Fibroblast of lung (primary cell): Measurements from ENCODE around the gene MVB12A. TPM values are rescaled to one million over a fixed set of nuclear protein-coding genes. Genes with fewer than 3 reads are reported as not detected.

ENCODE experiments used
- DNase-seq, 2 donors: peaks; one replicate each; pipeline versions ENCODE4 v3.0.0 to v3.0.0-alpha.2; 2010; ENCODE audit warnings: low read depth in 2 of 2
- H2AFZ ChIP-seq: 2 replicates; pipeline ENCODE4 v1.5.1; 2012; ENCODE audit warnings: low read length, control low read depth, inconsistent platforms
- H3K27ac ChIP-seq: 2 replicates; pipeline ENCODE4 v1.5.1; 2011; ENCODE audit warnings: low read length, control low read depth; ENCODE audit not compliant: insufficient read depth
- H3K27me3 ChIP-seq: 2 replicates; pipeline ENCODE4 v1.5.1; 2011; ENCODE audit warnings: mild to moderate bottlenecking, low read length; ENCODE audit not compliant: control insufficient read depth, insufficient read depth
- H3K36me3 ChIP-seq: 2 replicates; pipeline ENCODE4 v1.5.1; 2011; ENCODE audit warnings: low read length; ENCODE audit not compliant: control insufficient read depth, insufficient read depth
- H3K4me1 ChIP-seq: 2 replicates; pipeline ENCODE4 v1.5.1; 2011; ENCODE audit warnings: low read length; ENCODE audit not compliant: control insufficient read depth, insufficient read depth; ENCODE audit errors: extremely low read depth
- H3K4me2 ChIP-seq: 2 replicates; pipeline ENCODE4 v1.5.1; 2011; ENCODE audit warnings: low read length, control low read depth; ENCODE audit not compliant: insufficient read depth; ENCODE audit errors: extremely low read depth
- H3K4me3 ChIP-seq, 4 experiments: fragments of 200-600 bp in 1 of 4; sonication (generic) in 1 of 4; replicated peaks in 1 of 4; 2 replicates each; pipeline ENCODE4 v1.5.1; 2011 to 2016; ENCODE audit warnings: low read length in 4 of 4, low read depth in 3 of 4, mild to moderate bottlenecking in 3 of 4, control low read depth in 2 of 4, inconsistent platforms in 1 of 4, mixed read lengths in 1 of 4; ENCODE audit not compliant: insufficient read depth in 1 of 4; ENCODE audit errors: control extremely low read depth in 1 of 4
- H3K79me2 ChIP-seq: 2 replicates; pipeline ENCODE4 v1.5.1; 2012; ENCODE audit warnings: mild to moderate bottlenecking, low read length, inconsistent platforms; ENCODE audit not compliant: control insufficient read depth, insufficient read depth
- H3K9ac ChIP-seq: 2 replicates; pipeline ENCODE4 v1.5.1; 2011; ENCODE audit warnings: mild to moderate bottlenecking, low read length, control low read depth; ENCODE audit not compliant: insufficient read depth
- H3K9me3 ChIP-seq: 2 replicates; pipeline ENCODE4 v1.5.1; 2012; ENCODE audit warnings: low read depth, low read length; ENCODE audit not compliant: control insufficient read depth, insufficient read depth
- H4K20me1 ChIP-seq: 2 replicates; pipeline ENCODE4 v1.5.1; 2011; ENCODE audit warnings: low read length; ENCODE audit not compliant: control insufficient read depth, insufficient read depth; ENCODE audit errors: extremely low read depth
- CTCF ChIP-seq, 2 donors: IDR thresholded peaks in 1 of 2; conservative IDR thresholded peaks in 1 of 2; 1 replicate in 1 of 2; 2 replicates in 1 of 2; pipeline ENCODE4 v1.5.1; 2011 to 2012; ENCODE audit warnings: low read length in 2 of 2, control low read depth in 1 of 2, inconsistent platforms in 1 of 2, low read depth in 1 of 2, mild to moderate bottlenecking in 1 of 2
- EZH2 ChIP-seq: IDR thresholded peaks from 2 replicates; pipeline ENCODE4 v1.5.1; 2012; ENCODE audit warnings: low read length, control low read depth, mild to moderate bottlenecking; ENCODE audit errors: missing control alignments
- polyA plus RNA-seq, 2 donors: library from polyadenylated mRNA; depleted of rRNA in 1 of 2; stranded (reverse) in 1 of 2; unstranded in 1 of 2; fragments of >200 nt; gene quantifications; 2 replicates each; pipeline ENCODE4 v1.2.1, GENCODE V29; 2011 to 2012; ENCODE audit warnings: missing spikeins in 1 of 2
- total RNA-seq: library from RNA; depleted of rRNA; stranded (reverse); fragments of >200 nt; gene quantifications from 2 replicates; pipeline ENCODE4 v1.2.1, GENCODE V29; 2014

The MVB12A gene
- total and polyA plus RNA-seq, 2 donors (not counting 1 experiment from before 2014, with no cell fraction given): 24.8 to 34.7 TPM

DNA sequence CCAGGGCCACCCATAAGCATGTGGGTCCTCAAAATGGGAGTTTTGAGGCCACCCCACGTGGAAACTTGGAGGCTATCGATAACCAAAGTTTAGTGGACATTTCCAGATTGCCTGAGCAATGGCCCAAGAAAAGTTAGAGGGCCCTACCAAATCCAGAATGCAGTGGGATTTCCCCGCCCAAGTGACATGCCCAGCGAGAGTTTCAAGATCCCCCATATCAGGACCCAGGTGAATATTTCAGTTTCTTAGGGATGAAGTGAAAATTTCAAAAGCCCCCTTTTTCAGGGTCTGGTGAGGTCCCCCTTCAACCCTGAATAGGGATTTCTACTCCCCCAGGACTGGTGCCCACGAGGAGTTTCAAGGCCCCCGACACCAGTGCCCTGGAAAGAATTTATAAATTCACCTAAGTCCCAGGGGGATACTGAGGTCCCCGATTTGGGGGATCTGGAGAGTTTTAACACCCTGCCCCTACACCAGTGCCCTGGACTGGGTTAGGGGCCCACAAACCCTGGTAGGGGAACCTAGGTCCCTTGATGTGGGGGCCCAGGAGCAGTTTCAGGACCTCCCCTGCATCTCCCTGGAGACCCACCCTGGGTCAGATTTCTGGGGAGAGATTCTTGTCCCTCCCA lies 15.1 kb upstream of the MVB12A start:
- Histone ChIP-seq H3K9ac (no peak overlapping the region), H3K4me3 (no peak overlapping the region), H3K36me3 (no peaks in the 10 kb centered on the region), H3K4me1 (no peaks in the 10 kb centered on the region), H3K27me3 (no peaks in the 10 kb centered on the region), H3K27ac (no peak overlapping the region), H3K4me2 (no peak overlapping the region), H4K20me1 (no peaks in the 10 kb centered on the region), H3K9me3 (no peaks in the 10 kb centered on the region), H2AFZ (no peak overlapping the region), H3K79me2 (no peaks in the 10 kb centered on the region)
- no peak for DNase-seq
- TF ChIP-seq CTCF (conservative IDR thresholded peaks at IDR 0.05 in 1 of 2, IDR thresholded peaks at IDR 0.05 in 1 of 2; ENCODE audit: low read depth in 1 of 2, low read length in 2 of 2): no peak
- TF ChIP-seq EZH2: no peak

DNA sequence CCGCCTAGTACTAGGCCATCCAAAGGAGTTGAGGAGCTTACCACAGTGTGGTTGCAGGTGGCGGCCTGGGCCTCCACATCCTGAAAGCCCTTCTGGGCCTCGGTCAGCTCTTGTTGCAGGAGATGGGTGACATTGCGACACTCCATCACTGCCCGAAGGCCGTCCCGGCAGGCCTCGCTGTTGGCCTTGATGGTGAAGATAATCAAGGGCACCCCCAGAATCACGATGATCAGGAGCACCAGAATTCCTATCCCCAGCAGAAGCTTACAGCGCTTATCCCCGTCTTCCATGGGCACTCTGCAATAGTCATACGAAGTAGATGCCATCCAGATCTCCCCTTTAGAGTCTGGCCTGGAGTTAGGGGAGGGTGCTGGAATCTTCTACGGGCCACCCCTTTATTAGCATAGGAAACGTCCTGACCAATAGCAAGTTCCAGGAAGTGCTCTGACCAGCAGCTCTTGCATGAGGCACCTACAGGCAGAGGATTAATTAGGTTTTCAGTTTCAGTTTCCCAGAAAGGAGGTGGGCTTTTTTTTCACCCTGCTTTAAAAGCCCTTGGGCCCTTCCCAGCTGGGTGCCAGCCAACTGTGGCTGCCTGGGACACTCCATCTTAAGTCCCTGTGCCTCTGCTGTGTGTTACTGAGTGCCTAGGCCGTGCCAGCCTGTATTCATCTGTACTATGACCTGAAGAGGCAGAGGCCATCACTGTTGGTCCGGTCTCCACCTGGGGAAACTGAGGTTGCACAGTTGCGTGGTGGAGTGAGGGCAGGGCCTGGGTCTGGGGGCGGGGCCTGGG lies 14.4 kb upstream of the MVB12A start, which contains the start of gene BST2:
TSS of gene BST2 (minus strand) at position 381 of the 796 bp plus-strand sequence. CDS start at position 326, 55 bp downstream.
- DNase-seq: peak in 1 of 2 donors; percentile 57
- H3K79me2 ChIP-seq: no peaks in the 10 kb centered on the region
- H3K4me3 ChIP-seq: no peak within 1 kb of the TSS
- H2AFZ ChIP-seq: no peak within 1 kb of the TSS
- H3K9me3 ChIP-seq: no peaks in the 10 kb centered on the region
- TF ChIP-seq CTCF (conservative IDR thresholded peaks at IDR 0.05 in 1 of 2, IDR thresholded peaks at IDR 0.05 in 1 of 2; ENCODE audit: low read depth in 1 of 2, low read length in 2 of 2) (no peak), EZH2 (no peak)
- no peak within 1 kb of the TSS for H3K27ac ChIP-seq
- H3K4me1 ChIP-seq: no peaks in the 10 kb centered on the region
- H3K27me3 ChIP-seq: no peaks in the 10 kb centered on the region
- H3K4me2 ChIP-seq: no peak within 1 kb of the TSS
- H3K9ac ChIP-seq: no peak within 1 kb of the TSS
- H3K36me3 ChIP-seq: no peaks in the 10 kb centered on the region
- H4K20me1 ChIP-seq: no peaks in the 10 kb centered on the region

DNA sequence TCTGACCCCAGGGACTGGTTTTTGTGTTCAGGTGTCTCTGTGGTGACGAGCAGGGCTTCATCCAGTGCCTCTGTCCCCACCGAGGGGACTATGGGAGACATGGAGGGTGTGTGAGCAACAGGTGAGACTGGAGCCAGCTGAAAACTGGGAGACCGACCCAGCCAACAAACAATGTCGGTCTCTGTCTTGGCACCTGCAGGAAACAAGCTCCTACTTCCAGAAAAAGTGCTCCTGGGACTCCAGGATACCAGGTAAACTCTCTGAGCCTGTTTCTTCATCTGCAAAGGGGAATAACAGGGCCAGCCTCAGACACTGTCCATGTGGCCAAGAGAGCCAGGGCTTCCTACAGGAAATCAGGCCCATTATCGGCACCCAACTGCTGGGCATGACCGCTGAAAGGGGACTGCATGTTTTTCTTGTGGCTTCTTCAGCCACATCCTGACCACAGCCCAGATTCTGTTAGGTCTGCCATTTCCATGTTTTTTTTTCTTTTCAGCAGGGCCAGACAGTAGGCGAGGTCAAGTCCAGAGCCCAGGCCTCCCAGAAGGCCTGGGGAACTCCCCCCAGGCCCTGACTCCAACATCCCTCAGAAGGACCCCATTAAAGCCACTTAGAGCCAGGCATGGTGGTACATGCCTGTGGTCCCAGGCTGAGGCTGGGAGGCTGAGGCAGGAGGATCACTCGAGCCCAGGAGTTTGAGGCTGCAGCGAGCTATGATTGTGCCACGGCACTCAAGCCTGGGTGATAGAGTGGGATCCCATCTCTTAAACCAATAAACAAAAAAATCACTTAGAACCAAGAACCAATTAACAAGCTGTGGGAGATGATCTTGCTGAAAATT lies 13.6 kb upstream of the MVB12A start:
- H3K79me2 ChIP-seq: no peaks in the 10 kb centered on the region
- H3K4me1 ChIP-seq: no peaks in the 10 kb centered on the region
- TF ChIP-seq EZH2: no peak
- no peak for TF ChIP-seq CTCF (conservative IDR thresholded peaks at IDR 0.05 in 1 of 2, IDR thresholded peaks at IDR 0.05 in 1 of 2; ENCODE audit: low read depth in 1 of 2, low read length in 2 of 2)
- no peak overlapping the region for H3K4me2 ChIP-seq
- H3K9me3 ChIP-seq: no peaks in the 10 kb centered on the region
- no peak overlapping the region for H2AFZ ChIP-seq
- no peaks in the 10 kb centered on the region for H3K36me3 ChIP-seq
- H3K9ac ChIP-seq: no peak overlapping the region
- H4K20me1 ChIP-seq: no peaks in the 10 kb centered on the region
- no peak overlapping the region for H3K27ac ChIP-seq
- peak in 1 of 2 donors; percentile 71 for DNase-seq
- no peaks in the 10 kb centered on the region for H3K27me3 ChIP-seq
- no peak overlapping the region for H3K4me3 ChIP-seq
